ENCODE results near the gene ANKRD44.
"Not testable (repeated sequence)": the region's sequence is repeated elsewhere in the genome, so short reads cannot be mapped to it uniquely, and the experiment has no call there.

Gene ANKRD44

GRCh38 chr2:197013098-197013497 lies 297.5 kb downstream of the ANKRD44 start:
- no peaks in the 10 kb centered on the region for H3K9me3 ChIP-seq (ENCODE audit: severe bottlenecking)
- H3K27me3 ChIP-seq (ENCODE audit: insufficient read depth, poor library complexity, severe bottlenecking) = no peaks in the 10 kb centered on the region
- no peak overlapping the region for H3K27ac ChIP-seq (ENCODE audit: poor library complexity, severe bottlenecking)
- TF ChIP-seq, protein P1, sequence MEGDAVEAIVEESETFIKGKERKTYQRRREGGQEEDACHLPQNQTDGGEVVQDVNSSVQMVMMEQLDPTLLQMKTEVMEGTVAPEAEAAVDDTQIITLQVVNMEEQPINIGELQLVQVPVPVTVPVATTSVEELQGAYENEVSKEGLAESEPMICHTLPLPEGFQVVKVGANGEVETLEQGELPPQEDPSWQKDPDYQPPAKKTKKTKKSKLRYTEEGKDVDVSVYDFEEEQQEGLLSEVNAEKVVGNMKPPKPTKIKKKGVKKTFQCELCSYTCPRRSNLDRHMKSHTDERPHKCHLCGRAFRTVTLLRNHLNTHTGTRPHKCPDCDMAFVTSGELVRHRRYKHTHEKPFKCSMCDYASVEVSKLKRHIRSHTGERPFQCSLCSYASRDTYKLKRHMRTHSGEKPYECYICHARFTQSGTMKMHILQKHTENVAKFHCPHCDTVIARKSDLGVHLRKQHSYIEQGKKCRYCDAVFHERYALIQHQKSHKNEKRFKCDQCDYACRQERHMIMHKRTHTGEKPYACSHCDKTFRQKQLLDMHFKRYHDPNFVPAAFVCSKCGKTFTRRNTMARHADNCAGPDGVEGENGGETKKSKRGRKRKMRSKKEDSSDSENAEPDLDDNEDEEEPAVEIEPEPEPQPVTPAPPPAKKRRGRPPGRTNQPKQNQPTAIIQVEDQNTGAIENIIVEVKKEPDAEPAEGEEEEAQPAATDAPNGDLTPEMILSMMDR (IDR thresholded peaks at IDR 0.05; ENCODE audit: poor library complexity, severe bottlenecking) = no peak
- H3K36me3 ChIP-seq (ENCODE audit: low read depth) = no peaks in the 10 kb centered on the region
- peaks cover under 1% of the 10 kb centered on the region for H3K4me1 ChIP-seq (ENCODE audit: insufficient read depth, poor library complexity, severe bottlenecking)
- DNase-seq (ENCODE audit: low spot score) = no peak
- no peak for ATAC-seq (ENCODE audit: low read depth)
- H3K4me3 ChIP-seq (ENCODE audit: severe bottlenecking) = no peak overlapping the region

DNA sequence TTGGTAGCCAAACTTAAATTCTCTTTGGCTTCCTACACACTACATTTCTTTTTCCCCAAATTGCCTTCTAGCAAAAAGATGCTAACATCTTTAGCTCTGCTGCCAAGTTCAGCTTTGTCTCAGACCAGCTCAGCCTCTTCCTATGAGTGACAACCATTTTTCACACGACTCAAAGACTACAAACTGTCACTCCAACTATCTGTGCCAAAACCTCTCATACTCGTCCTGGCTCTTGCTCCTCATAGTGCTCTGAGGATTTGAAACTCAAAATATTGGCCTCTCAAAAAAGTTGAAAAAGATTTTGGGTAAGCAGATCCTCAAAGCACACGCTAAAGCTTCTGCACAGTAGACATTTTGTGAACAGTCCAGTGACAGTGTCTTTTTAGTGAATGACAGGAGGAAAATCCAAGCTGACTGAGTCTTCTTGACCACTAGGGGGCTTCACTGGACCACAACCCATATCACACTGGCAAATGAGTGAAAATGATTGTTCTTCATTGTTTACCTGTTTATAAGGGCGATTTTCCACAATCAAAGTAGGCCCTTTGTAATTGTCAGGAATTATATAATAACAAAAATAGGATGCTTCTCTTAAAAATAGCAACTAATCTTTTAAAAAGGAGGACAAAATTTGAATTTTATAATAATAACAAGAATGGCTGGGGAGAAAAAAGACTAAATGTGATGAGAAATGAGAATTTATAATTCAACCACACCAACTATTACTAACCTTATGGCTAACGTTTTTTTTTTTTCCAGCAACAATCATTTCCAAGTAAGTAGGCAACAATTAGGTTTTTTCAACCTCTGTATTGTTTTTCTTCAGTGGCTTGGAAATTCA lies 298.6 kb downstream of the ANKRD44 start:
- TF ChIP-seq, protein P1 (IDR thresholded peaks at IDR 0.05; ENCODE audit: poor library complexity, severe bottlenecking) = peak; percentile 90
- no peak overlapping the region for H3K27ac ChIP-seq (ENCODE audit: poor library complexity, severe bottlenecking)
- peak; percentile 71 for ATAC-seq (ENCODE audit: low read depth)

DNA sequence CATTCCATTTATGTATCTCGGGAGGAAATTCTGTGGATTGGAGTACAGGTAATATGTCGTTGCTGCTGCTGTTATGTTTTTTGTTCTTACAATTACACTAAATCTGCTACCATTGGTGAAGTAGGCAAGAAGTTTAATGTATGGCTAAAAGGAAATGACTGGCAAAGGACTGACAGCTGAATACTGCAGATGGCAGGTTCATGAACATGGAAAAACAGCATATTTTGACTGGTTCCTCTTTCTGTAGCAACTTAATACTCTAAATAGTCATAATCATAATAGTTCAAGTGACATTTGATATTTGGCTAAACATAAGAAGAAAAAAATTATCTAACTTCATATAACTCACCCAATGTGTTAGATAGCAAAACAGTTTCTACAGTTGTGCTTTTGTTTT lies 299.6 kb downstream of the ANKRD44 start:
- Histone ChIP-seq H3K27me3 (ENCODE audit: insufficient read depth, poor library complexity, severe bottlenecking) (no peaks in the 10 kb centered on the region), H3K36me3 (ENCODE audit: low read depth) (no peaks in the 10 kb centered on the region), H3K4me3 (ENCODE audit: severe bottlenecking) (no peak overlapping the region), H3K9me3 (ENCODE audit: severe bottlenecking) (no peaks in the 10 kb centered on the region), H3K4me1 (ENCODE audit: insufficient read depth, poor library complexity, severe bottlenecking) (peaks cover 2% of the 10 kb centered on the region), H3K27ac (ENCODE audit: poor library complexity, severe bottlenecking) (no peak overlapping the region)
- DNase-seq (ENCODE audit: low spot score) = no peak
- no peak for ATAC-seq (ENCODE audit: low read depth)
- TF ChIP-seq, protein P1 (IDR thresholded peaks at IDR 0.05; ENCODE audit: poor library complexity, severe bottlenecking) = no peak

More for the DNA sequence above, 298.6 kb downstream of the ANKRD44 start:
- Histone ChIP-seq H3K27me3 (ENCODE audit: insufficient read depth, poor library complexity, severe bottlenecking) (no peaks in the 10 kb centered on the region), H3K36me3 (ENCODE audit: low read depth) (no peaks in the 10 kb centered on the region), H3K4me1 (ENCODE audit: insufficient read depth, poor library complexity, severe bottlenecking) (peaks cover 2% of the 10 kb centered on the region), H3K4me3 (ENCODE audit: severe bottlenecking) (no peak overlapping the region), H3K9me3 (ENCODE audit: severe bottlenecking) (no peaks in the 10 kb centered on the region)
- no peak for DNase-seq (ENCODE audit: low spot score)

DNA sequence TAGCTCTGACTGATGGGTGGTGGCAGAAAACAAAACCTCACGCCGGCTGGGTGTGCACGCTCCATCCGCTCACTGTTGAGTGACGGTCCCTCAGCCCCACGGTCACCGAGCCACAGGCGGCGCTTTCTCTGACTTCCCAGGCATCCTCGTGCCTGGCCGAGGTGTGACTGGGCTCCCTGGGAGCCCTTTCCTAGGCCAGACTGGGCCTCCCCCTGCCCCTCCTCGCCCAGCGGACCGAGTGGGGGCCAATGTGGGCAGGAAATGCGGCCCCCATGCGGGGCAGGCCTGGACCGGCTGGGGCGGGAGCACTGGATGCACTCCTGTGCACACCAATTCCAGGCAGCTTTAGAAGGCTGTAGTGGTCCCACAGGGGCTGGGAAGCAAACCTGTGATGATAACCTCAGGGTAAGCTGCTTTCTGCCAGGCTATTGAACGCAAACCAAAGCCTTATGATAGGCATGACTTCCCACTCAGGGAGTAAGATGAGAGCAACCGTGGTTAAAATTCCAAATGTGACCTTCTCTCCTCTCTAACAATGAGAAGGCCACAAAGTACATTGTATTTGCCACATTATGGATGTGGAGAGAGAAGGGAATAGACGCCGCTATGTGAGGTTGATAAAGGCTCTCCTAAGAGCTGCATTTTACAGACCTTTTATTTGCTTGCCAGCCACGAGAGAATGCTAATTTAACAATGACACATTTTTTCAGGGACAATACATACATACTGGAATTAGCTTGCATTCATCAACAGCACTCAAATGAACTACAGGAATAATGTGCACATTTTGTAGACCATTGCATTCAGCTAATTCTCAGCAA lies 300.2 kb downstream of the ANKRD44 start:
- Histone ChIP-seq H3K36me3 (ENCODE audit: low read depth) (no peaks in the 10 kb centered on the region), H3K27me3 (ENCODE audit: insufficient read depth, poor library complexity, severe bottlenecking) (no peaks in the 10 kb centered on the region), H3K4me1 (ENCODE audit: insufficient read depth, poor library complexity, severe bottlenecking) (peaks cover 2% of the 10 kb centered on the region), H3K4me3 (ENCODE audit: severe bottlenecking) (no peak overlapping the region), H3K9me3 (ENCODE audit: severe bottlenecking) (no peaks in the 10 kb centered on the region), H3K27ac (ENCODE audit: poor library complexity, severe bottlenecking) (no peak overlapping the region)
- TF ChIP-seq, protein P1 (IDR thresholded peaks at IDR 0.05; ENCODE audit: poor library complexity, severe bottlenecking) = no peak
- DNase-seq (ENCODE audit: low spot score) = no peak
- ATAC-seq (ENCODE audit: low read depth) = no peak

DNA sequence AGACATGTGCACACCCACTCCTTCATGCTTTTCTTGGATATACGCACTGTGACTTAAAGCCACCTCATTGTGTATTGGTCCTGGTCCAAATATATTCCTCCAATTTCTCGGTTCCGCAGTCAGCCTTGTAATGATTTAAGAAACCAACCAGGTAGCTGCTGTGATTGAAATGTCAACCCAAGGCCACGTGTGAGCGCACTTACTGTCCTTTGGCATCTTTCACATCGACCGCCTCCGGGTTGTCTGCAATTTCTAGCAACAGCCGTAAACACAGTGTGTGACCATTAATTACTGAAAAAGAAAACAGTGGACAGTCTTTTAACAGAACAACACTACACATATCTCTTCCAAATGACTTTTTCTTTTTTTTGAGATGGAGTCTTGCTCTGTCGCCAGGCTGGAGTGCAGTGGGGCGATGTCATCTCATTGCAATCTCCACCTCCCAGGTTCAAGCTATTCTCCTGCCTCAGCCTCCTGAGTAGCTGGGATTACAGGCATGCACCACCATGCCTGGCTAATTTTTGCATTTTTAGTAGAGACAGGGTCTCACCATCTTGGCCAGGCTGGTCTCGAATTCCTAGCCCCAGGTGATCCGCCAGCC lies 301.7 kb downstream of the ANKRD44 start:
- ATAC-seq (ENCODE audit: low read depth); H3K27me3 ChIP-seq (ENCODE audit: insufficient read depth, poor library complexity, severe bottlenecking); H3K9me3 ChIP-seq (ENCODE audit: severe bottlenecking); H3K36me3 ChIP-seq (ENCODE audit: low read depth); H3K27ac ChIP-seq (ENCODE audit: poor library complexity, severe bottlenecking); DNase-seq (ENCODE audit: low spot score); H3K4me3 ChIP-seq (ENCODE audit: severe bottlenecking); H3K4me1 ChIP-seq (ENCODE audit: insufficient read depth, poor library complexity, severe bottlenecking): not testable (repeated sequence)
